SK-N-SH (cell line): Measurements from ENCODE around the gene GSC. TPM values are rescaled to one million over a fixed set of nuclear protein-coding genes. Genes with fewer than 3 reads are reported as not detected.

ENCODE experiments used
- CTCF ChIA-PET: fragments of 300-600, 350-600 bp; formaldehyde crosslinking; extraction: SDS; loops from one replicate; lab custom pipeline; 2021; lab: Yijun Ruan, JAX
- POLR2A ChIA-PET: fragments of 350-600 bp; sonication (Branson Sonifier 250); formaldehyde crosslinking; extraction: SDS; loops from one replicate; lab custom pipeline; 2020; ENCODE audit warnings: antibody characterized with exemption, inconsistent platforms; lab: Yijun Ruan, JAX
- DNase-seq: peaks from one replicate; pipeline ENCODE4 v3.0.0; 2012
- H2AFZ ChIP-seq: fragments of 200-600 bp; sonication (generic); 2 replicates; pipeline ENCODE4 v1.8.1; 2016; ENCODE audit warnings: antibody characterized with exemption, mild to moderate bottlenecking, low read depth
- H3F3A ChIP-seq: fragments of 200-600 bp; sonication (generic); replicated peaks from 2 replicates; pipeline ENCODE3; 2016; ENCODE audit warnings: antibody characterized with exemption, mild to moderate bottlenecking; ENCODE audit not compliant: insufficient read depth
- H3K27ac ChIP-seq, 2 experiments: fragments of 200-500 bp in 1 of 2; fragments of 200-600 bp in 1 of 2; sonication (Bioruptor generic) in 1 of 2; sonication (generic), shearing (Covaris generic) in 1 of 2; 2 replicates each; pipeline versions ENCODE4 v1.5.1 to v1.6.1; 2014 to 2016; ENCODE audit warnings: low read depth in 2 of 2, inconsistent platforms in 1 of 2, low read length in 1 of 2, mild to moderate bottlenecking in 1 of 2, mixed read lengths in 1 of 2
- H3K27me3 ChIP-seq: fragments of 200-600 bp; sonication (generic), shearing (Covaris generic); 2 replicates; pipeline ENCODE4 v1.6.1; 2016; ENCODE audit warnings: mixed run types; ENCODE audit not compliant: insufficient read depth
- H3K36me3 ChIP-seq, 2 experiments: fragments of 200-500 bp in 1 of 2; fragments of 200-600 bp in 1 of 2; sonication (Bioruptor generic) in 1 of 2; sonication (generic) in 1 of 2; replicated peaks in 1 of 2; 2 replicates each; pipeline versions ENCODE3 to v1.5.1; 2014 to 2016; ENCODE audit warnings: low read length in 1 of 2, mild to moderate bottlenecking in 1 of 2; ENCODE audit not compliant: insufficient read depth in 2 of 2, control insufficient read depth in 1 of 2
- H3K4me1 ChIP-seq, 2 experiments: fragments of 200-500 bp in 1 of 2; fragments of 200-600 bp in 1 of 2; sonication (Bioruptor generic) in 1 of 2; sonication (generic), shearing (Covaris generic) in 1 of 2; 2 replicates each; pipeline versions ENCODE4 v1.5.1 to v1.6.1; 2014 to 2016; ENCODE audit warnings: low read depth in 1 of 2, low read length in 1 of 2, mixed run types in 1 of 2; ENCODE audit not compliant: insufficient read depth in 2 of 2, control insufficient read depth in 1 of 2
- H3K4me2 ChIP-seq: fragments of 200-600 bp; sonication (generic), shearing (Covaris generic); 2 replicates; pipeline ENCODE4 v1.6.1; 2017; ENCODE audit warnings: mixed run types
- H3K4me3 ChIP-seq, 2 experiments: fragments of 200-500 bp in 1 of 2; fragments of 200-600 bp in 1 of 2; sonication (Bioruptor generic) in 1 of 2; sonication (generic), shearing (Covaris generic) in 1 of 2; 2 replicates each; pipeline versions ENCODE4 v1.5.1 to v1.8.1; 2014 to 2016; ENCODE audit warnings: low read depth in 2 of 2, inconsistent platforms in 1 of 2, low read length in 1 of 2, mild to moderate bottlenecking in 1 of 2, mixed read lengths in 1 of 2, moderate library complexity in 1 of 2
- H3K79me2 ChIP-seq: fragments of 200-600 bp; sonication (generic); 2 replicates; pipeline ENCODE4 v1.8.1; 2017; ENCODE audit warnings: mild to moderate bottlenecking; ENCODE audit not compliant: insufficient read depth
- H3K9ac ChIP-seq: fragments of 200-600 bp; sonication (generic); 2 replicates; pipeline ENCODE4 v1.6.1; 2017; ENCODE audit warnings: mixed run types
- H3K9me2 ChIP-seq: fragments of 200-600 bp; sonication (generic); 2 replicates; pipeline ENCODE4 v1.6.1; 2017; ENCODE audit warnings: mixed run types
- H3K9me3 ChIP-seq: fragments of 200-600 bp; sonication (generic); 2 replicates; pipeline ENCODE4 v1.6.1; 2017; ENCODE audit warnings: mixed run types, mild to moderate bottlenecking, moderate library complexity
- H4K20me1 ChIP-seq: fragments of 200-600 bp; sonication (generic); 2 replicates; pipeline ENCODE4 v1.6.1; 2017; ENCODE audit warnings: mild to moderate bottlenecking, mixed run types; ENCODE audit not compliant: insufficient read depth
- CHD2 ChIP-seq: fragments of 150-350 bp; IDR thresholded peaks from 2 replicates; pipeline ENCODE4 v1.6.1; 2018; ENCODE audit warnings: low read length; ENCODE audit not compliant: partially characterized antibody
- FOXJ3 ChIP-seq: sonication (generic); formaldehyde crosslinking; IDR thresholded peaks from 2 replicates; pipeline ENCODE4 v1.5.1; 2020; ENCODE audit warnings: mild to moderate bottlenecking, missing genetic modification reagents
- JUND ChIP-seq: IDR thresholded peaks from 2 replicates; pipeline ENCODE4 v1.4.0; 2012
- NFIC ChIP-seq: IDR thresholded peaks from 2 replicates; pipeline ENCODE4 v1.4.0; 2012; ENCODE audit warnings: borderline replicate concordance
- PBX3 ChIP-seq: IDR thresholded peaks from 2 replicates; pipeline ENCODE4; 2012
- SMC3 ChIP-seq: IDR thresholded peaks from 2 replicates; pipeline ENCODE4 v1.6.1; 2012; ENCODE audit warnings: low read depth, low read length, improper control_type of control experiment
- TAF1 ChIP-seq: IDR thresholded peaks from 2 replicates; pipeline ENCODE4 v1.6.1; 2012; ENCODE audit warnings: low read depth, mild to moderate bottlenecking, low read length, moderate library complexity, borderline replicate concordance
- YY1 ChIP-seq: IDR thresholded peaks from 2 replicates; pipeline ENCODE4 v1.4.0; 2012; ENCODE audit warnings: low read depth, mild to moderate bottlenecking
- WGBS: methylation state at CpG from one replicate; pipeline ENCODE4 v1.1.6; 2017; ENCODE audit warnings: low lambda C conversion rate; 5-methylcytosine and 5-hydroxymethylcytosine counted together
- polyA plus RNA-seq, 3 experiments: library from polyadenylated mRNA; depleted of rRNA; stranded (reverse); fragments of >200 nt; gene quantifications; 2 replicates each; pipeline ENCODE4 v1.2.3, GENCODE V29; 2012
- TF ChIP-seq, protein P1 (sequence below): IDR thresholded peaks from 2 replicates; pipeline ENCODE4 v1.4.0; 2012; ENCODE audit warnings: low read depth, borderline replicate concordance
- TF ChIP-seq, protein P2 (sequence below): fragments of 150-350 bp; IDR thresholded peaks from 2 replicates; pipeline ENCODE4 v1.6.1; 2016; ENCODE audit warnings: mild to moderate bottlenecking, low read depth, low read length

Gene GSC
- polyA plus RNA-seq, 1 of the 3 experiments (the other 2 are of a cell fraction) = 1.3 TPM

DNA sequence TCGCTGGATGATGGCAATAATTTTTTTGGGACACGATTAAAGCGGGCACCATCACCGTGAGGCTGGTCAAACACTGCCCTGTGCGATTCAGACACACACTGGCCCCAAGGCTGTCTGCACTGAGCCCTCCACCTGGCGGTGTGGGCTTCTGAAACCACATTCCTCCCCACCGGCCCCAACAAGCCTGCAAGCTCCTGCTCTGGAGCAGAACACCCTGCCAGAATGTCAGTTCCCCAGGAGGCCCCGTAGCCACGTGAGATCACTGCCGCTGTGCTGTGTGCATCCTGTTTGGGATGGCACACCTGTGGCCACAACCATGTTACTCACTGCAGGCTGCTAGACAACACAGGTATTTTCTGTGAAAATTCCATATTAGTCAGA is 7.9 kb downstream of the GSC start:
- Histone ChIP-seq H2AFZ (no peak overlapping the region), H4K20me1 (no peaks in the 10 kb centered on the region), H3K27me3 (no peaks in the 10 kb centered on the region), H3K4me2 (no peak overlapping the region), H3K9me2 (no peaks in the 10 kb centered on the region), H3K4me1 (no peaks in the 10 kb centered on the region), H3K79me2 (no peaks in the 10 kb centered on the region), H3K36me3 (no peaks in the 10 kb centered on the region), H3K27ac (no peak overlapping the region), H3F3A (no peaks in the 10 kb centered on the region), H3K4me3 (no peak overlapping the region), H3K9me3 (no peaks in the 10 kb centered on the region), H3K9ac (no peak overlapping the region)
- 93% methylated on average over 5 of the region's 10 CpGs for WGBS
- no peak for DNase-seq
- ChIA-PET CTCF (no interaction called here), POLR2A (no interaction called here)
- TF ChIP-seq TAF1 (no peak), CHD2 (no peak), YY1 (no peak)
- TF ChIP-seq, protein P1, sequence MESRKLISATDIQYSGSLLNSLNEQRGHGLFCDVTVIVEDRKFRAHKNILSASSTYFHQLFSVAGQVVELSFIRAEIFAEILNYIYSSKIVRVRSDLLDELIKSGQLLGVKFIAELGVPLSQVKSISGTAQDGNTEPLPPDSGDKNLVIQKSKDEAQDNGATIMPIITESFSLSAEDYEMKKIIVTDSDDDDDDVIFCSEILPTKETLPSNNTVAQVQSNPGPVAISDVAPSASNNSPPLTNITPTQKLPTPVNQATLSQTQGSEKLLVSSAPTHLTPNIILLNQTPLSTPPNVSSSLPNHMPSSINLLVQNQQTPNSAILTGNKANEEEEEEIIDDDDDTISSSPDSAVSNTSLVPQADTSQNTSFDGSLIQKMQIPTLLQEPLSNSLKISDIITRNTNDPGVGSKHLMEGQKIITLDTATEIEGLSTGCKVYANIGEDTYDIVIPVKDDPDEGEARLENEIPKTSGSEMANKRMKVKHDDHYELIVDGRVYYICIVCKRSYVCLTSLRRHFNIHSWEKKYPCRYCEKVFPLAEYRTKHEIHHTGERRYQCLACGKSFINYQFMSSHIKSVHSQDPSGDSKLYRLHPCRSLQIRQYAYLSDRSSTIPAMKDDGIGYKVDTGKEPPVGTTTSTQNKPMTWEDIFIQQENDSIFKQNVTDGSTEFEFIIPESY = no peak

GRCh38 chr14:94761348-94761996 is 8.4 kb downstream of the GSC start:
- H4K20me1 ChIP-seq = no peaks in the 10 kb centered on the region
- H3K4me2 ChIP-seq = no peak overlapping the region
- no peak overlapping the region for H3K27ac ChIP-seq
- ChIA-PET POLR2A (no interaction called here), CTCF (no interaction called here)
- no peak overlapping the region for H3K9ac ChIP-seq
- H3K9me2 ChIP-seq = no peaks in the 10 kb centered on the region
- no peak overlapping the region for H3K4me3 ChIP-seq
- DNase-seq = no peak
- no peaks in the 10 kb centered on the region for H3F3A ChIP-seq
- H3K9me3 ChIP-seq = no peaks in the 10 kb centered on the region
- TF ChIP-seq NFIC (no peak), SMC3 (no peak), PBX3 (no peak), YY1 (no peak), JUND (no peak), FOXJ3 (no peak), CHD2 (no peak)
- TF ChIP-seq, protein P2, sequence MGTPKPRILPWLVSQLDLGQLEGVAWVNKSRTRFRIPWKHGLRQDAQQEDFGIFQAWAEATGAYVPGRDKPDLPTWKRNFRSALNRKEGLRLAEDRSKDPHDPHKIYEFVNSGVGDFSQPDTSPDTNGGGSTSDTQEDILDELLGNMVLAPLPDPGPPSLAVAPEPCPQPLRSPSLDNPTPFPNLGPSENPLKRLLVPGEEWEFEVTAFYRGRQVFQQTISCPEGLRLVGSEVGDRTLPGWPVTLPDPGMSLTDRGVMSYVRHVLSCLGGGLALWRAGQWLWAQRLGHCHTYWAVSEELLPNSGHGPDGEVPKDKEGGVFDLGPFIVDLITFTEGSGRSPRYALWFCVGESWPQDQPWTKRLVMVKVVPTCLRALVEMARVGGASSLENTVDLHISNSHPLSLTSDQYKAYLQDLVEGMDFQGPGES = no peak
- 81% methylated on average over 11 of the region's 12 CpGs for WGBS
- H3K27me3 ChIP-seq = no peaks in the 10 kb centered on the region
- no peaks in the 10 kb centered on the region for H3K79me2 ChIP-seq
- H3K4me1 ChIP-seq = no peaks in the 10 kb centered on the region
- no peak overlapping the region for H2AFZ ChIP-seq
- no peaks in the 10 kb centered on the region for H3K36me3 ChIP-seq
